DMS 273 (cell line): ENCODE data around the gene BLM.
"Not testable (repeated sequence)": the region's sequence is repeated elsewhere in the genome, so short reads cannot be mapped to it uniquely, and the experiment has no call there.

ENCODE experiments used
- DNase-seq: peaks from one replicate; lab custom pipeline; 2025; ENCODE audit not compliant: unreplicated experiment; lab: John Stamatoyannopoulos, UW

BLM gene

DNA sequence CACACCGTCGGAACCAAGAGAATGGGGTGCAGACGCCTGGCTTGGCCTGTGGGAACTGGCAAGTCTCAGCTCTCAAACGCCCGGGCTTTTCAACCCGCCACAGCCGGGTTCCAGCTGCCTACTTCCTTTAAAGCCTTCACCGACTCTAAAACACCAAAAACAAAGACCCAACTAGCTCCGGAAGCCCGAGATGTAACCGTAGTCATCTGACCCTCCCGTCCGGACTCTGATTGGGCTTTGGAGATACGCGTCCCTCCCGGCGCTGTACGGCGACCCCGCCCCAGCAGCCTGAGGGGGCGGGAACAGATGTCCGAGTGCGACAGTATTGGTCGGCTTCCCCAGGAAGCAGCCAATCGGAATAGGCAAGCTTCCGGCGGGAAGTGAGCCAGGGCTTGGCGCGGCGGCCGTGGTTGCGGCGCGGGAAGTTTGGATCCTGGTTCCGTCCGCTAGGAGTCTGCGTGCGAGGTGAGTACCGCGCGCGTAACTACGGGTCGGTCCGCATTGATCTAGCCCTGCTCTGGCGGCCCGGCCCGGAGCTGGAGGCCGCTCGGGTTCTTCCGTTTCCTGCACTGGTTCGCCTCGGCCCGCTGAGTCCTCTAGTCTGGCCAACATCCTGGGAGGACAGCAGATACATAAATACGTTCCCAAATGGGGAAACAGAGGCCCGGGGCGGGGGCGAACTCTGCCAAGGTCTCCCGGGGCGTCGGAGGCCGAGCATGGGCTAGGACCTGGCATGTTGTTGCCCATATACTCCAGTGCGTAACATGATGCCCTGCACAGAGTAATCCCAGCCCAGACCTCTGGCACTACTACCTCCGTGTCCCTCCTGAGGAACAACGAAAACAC lies at the start of gene BLM:
Gene BLM, plus strand, starts transcription at position 371 of the 846 bp plus-strand sequence. CDS start 30,047 bp downstream, outside the sequence.
- DNase-seq: peak; percentile 97

DNA sequence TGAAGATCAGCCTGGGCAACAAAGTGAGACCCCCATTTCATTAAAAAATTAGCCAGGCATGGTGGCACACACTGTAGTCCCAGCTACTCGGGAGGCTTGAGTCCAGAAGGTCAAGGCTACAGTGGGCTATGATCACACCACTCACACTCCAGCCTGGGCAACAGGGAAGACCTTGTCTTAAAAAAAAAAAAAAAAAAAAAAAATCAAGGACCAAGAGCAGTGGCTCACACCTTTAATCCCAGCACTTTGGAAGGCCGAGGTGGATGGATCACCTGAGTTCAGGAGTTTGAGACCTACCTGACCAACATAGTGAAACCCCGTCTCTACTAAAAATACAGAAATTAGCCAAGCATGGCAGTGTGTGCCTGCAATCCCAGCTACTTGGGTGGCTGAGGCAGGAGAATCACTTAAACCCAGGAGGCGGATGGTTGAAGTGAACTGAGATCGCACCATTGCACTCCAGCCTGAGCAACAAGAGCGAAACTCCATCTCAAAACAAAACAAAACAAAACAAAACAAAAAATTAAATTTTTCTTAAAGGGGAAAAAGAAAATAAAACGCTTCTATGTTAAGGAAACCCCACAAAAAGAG lies 49.3 kb upstream of the BLM start:
- not testable (repeated sequence) for DNase-seq

DNA sequence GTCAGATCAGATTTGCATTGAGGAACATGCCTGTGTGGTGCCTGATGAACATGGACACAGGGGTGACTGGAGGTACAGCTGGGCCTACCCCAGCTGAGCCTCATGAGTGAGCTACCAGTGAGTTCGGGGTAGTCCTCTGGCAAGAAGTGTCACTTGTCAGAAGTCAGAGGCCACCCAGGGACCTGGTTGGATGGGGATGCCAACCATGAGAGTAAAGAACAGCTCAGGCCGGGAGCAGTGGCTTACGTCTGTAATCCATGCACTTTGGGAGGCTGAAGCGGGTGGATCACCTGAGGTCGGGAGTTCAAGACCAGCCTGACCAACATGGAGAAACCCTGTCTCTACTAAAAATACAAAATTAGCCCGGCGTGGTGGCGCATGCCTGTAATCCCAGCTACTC lies 46.5 kb upstream of the BLM start:
- not testable (repeated sequence) for DNase-seq

DNA sequence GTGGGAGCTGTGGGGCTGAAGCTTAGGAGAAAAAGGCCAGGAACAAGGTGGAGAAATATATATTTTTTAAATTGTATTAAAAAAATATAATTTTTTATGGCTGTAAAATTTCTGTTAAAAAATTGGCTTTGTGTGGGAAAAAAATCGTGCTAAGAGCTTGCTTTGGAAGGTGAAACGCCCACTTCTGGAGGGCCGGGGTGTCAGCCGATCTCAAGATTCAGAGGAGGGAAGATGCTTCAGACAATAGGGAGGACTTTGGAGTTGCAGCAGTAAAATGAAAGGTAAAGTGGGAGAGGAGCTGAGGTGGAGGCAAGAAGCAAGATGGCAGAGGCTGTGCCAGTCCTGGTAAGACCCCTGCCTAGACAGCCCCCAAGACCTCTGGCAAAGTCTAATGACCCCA lies 45.9 kb upstream of the BLM start:
- no peak for DNase-seq

DNA sequence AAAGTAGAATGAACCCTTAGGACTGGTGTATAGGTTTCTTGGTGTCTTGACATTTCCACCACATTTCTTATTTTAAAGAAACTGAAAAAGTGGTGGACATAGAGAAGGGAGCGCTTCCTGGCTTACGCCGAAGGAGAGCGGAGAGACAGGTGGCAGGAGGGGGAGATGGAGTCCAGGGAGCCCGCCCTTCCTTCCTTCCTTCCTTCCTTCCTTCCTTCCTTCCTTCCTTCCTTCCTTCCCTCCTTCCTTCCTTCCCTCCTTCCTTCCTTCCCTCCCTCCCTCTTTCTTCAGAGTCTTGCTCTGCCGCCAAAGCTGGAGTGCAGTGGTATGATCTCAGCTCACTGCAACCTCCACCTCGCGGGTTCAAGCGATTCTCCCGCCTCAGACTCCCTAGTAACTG lies 43.8 kb upstream of the BLM start:
- DNase-seq: not testable (repeated sequence)

DNA sequence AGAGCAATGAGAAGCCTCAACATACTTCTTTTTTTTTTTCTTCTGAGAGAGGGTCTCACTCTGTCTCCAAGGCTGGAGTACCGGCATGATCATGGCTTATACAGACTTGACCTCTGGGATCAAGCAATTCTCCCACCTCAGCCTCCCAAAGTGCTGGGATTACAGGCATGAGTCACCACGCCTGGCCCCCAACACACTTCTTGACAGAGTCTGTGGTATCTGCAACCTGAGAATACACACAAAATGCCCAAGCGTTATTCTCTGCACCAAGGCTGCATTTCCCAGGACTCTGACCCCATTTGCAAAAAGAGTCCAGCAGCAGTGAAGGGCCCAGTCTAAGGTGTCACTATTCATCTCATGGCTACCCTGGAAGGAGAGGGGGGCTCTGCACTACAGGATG lies 42.7 kb upstream of the BLM start:
- no peak for DNase-seq

DNA sequence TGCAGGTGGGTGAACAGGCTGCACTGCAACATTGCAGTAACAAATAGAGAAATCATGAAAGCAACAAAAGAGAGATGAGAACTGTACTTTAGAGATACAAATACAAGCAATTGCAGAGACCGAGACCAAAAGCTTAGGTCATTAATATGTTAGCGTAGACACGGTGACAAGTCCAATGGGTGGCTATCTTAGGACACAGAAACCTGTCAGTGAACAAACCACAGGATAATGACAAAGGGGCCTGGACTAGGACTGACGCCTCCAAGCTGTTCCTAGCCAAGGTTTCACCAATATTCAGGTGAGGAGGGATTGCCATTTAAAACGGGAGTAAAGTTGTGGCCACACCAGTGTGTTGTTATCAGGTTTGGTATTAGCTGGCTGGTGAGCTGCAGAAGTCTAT lies 41.7 kb upstream of the BLM start:
- no peak for DNase-seq

DNA sequence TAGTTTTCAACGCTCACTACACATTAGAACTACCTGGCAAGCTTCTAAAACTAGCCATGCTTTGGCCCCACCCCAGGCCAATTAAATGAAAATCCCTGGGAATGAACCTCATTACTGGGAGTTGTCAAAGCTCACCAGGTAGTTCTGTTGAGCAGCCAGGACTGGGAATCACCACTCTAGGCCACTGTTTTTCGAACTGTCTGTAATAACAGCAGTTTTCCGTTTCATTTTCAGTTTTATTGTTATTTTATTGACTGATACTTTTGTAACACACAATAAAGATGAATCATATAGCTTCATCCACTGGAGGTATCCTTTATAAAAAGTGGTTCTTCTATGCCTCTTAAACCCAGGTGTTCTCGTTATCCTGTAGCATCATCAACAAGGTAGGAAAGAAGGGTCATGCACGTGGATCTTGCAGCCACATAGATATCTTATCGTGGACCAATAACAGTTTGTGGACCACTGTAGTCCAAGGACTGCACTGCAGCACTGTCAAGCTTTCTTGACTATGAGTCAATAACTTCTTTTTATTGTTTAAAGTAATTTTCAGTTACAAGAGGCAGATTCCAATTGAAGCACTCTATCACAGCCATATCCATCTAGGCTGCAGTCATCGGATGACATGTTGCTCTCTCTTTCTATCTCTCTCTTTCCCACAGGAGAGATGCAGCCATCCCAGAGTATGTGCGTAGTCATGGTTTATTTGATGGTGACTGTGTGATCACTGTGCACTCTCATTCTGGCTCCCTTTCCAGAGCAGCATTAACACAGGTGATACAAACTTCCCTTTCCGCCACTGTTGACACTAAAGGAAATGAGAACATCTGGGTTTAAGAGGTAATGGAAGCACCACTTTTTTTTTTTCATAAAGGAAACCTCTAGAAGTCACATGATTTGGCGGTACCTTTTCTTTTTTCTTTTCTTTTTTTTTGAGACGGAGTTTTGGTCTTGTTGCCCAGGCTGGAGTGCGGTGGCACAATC lies 39.0 kb upstream of the BLM start:
- DNase-seq: no peak

DNA sequence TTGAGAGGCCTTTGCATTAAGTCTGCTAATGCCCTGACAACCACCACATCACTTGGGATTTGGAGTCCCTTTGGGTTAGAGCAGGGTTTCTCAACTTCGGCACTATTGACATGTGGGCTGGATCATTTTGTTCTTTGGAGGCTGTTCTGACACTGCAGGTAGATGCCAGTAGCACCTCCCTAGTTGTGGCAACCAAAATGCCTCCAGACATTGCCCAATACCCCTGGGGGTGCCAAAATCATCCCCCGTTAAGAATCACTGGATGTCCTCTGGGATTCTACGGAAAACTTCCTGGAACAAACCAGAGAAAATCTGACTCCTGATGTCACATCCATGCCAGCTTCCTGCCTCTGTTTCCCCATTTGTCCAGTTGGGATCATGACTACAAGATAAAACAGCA lies 37.2 kb upstream of the BLM start:
- no peak for DNase-seq

DNA sequence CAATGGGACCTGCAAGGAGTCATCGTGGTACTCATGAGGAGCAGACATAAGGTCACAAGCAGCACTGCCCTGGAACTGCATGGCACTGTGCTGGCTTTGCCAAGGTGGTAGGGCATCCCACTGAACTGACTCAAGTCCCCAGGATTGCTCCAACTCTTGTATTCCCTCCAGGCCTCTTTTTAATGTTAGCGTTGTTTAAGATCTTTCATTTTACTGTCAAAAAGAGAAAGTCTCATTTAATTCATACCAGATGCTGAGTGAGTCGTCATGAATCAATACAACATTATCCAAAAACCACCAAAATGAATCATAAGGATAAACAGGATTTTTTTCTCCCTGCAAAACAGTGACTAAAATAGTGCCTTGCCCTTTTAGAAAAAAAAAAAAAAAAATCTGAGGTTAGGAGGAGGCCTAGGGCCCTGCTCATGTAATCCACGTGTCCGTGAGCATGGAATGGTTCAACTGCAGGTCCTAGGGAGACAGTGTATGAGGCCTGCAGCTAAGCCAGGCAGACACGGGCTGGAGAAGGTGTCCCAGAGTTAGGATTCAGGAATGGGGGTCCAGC lies 36.7 kb upstream of the BLM start:
- DNase-seq: no peak

DNA sequence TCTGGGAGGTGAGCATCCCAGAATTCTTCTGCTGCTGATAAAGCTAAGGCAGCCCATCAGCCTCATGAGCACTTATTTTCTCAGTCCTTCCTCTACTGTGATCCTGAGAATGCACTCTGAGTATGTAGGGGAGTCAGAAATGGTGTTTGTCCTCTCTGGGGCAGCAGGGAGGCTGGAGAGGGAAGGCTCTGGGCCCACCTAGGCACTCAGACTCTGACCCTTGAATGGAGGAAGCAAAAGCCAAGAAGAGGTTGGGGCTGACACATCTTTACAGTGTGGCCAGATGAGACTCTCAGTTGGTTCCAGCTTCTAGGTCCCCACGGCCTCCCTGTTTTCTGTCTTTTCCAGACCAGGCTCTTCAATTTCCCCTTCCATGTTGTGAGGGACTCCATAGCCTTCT lies 36.1 kb upstream of the BLM start:
- DNase-seq: no peak

DNA sequence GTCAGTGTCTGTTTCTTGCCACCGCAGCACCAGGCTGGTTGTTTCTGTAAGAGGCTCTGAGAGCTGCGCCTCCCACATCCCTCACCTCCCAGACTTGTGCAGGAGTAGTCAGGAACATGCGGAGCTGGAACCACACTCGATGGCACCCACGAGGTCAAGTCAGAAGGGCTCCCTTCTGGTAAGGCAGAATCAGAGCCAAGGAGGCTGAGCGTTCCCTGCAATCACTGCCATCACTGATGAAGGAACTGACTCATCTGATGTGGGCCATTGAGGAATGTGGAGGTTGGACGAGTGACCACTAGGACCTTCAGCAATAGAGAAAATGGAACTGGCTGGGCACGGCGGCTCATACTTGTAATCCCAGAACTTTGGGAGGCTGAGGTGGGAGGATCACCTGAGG lies 35.7 kb upstream of the BLM start:
- no peak for DNase-seq

DNA sequence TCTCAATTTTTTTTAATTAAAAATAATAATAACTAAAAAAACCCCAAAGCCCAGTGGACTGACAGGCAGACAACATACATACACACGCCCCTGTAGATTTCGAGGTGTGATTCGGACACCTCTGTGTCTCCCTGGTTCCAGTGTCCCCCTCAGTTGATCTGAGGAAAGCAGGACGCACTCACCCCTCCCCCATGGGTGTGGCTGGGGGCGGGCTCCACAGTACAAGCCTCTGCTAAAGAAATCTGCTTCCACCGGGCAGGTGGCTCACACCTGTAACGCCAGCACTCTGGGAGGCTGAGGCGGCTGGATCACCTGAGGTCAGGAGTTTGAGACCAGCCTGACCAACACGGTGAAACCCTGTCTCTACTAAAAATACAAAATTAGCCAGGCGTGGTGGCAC lies 33.8 kb upstream of the BLM start:
- DNase-seq: no peak

DNA sequence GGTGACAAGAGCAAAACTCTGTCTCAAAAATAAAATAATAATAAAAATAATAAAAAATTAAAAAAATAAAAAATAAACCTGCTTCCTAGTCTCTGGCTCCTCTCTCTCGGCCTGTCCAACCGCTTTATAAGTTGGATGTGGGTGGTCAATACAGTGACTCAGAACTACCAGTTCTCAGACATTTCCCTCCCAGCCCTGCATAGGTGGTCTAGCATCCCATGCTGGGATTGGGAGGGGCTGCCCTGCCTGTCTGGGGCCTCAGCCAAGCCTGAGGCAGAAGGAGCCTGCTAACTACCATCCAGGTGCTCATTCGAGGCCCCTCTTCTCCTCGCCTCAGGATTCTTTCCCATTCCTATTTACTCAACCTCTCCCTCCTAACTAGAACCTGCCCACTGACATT lies 33.3 kb upstream of the BLM start:
- no peak for DNase-seq

DNA sequence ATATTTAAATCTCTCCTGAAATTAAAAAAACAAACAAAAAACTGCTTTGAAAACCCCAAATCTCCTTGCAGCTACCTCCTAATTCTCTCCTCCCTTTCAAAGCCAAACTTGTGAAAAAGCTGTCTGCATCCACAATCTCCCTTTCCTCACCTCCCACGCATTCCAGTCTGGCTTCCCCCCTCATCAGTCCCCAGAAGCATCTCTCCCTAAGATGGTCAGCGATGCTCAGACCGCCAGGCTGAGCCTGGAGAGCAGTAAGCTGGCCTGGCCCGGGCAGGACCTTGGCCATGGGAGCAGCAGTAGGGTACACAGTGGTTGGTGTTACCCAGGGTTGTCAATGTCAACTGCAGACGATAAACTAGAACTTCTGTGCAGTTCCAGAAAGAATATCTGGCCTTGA lies 32.9 kb upstream of the BLM start:
- DNase-seq: no peak

DNA sequence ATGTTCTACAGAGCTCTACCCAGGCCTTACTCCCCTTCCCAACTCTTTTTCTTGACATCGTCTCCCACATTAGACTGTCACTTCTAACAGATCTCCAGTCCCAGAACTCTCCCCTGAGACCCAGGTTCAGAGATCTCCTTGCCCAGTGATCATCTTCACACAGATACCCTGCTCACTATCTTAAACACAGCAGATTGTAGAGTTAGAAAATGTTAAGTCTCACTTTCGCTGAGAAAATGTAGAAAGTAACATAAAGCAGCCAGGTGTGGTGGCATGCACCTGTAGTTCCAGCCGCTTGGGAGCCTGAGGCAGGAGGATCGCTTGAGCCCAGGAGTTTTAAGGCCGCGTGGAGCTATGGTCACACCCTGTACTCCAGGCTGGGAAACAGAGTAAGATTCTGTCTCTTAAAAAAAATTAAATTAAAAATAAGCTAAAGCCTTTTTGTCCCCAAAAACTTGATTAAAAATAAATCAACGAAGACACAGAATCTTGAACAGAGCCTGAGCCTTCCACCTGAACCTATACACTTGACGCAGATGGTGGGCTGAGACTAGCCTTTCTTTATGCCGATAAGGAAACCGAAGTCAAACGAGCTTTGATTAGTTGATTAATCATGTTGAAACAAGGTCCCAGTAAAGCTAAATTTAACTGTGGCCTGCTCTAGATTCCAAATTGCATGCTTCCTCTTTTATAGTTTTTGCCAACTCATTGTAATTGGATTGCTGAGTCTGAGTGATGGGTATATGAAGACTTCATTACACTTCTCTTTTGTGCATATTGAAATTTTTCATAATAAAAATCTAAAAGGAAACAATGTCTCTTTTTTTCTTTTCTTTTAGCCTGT lies 31.3 kb upstream of the BLM start:
- no peak for DNase-seq

DNA sequence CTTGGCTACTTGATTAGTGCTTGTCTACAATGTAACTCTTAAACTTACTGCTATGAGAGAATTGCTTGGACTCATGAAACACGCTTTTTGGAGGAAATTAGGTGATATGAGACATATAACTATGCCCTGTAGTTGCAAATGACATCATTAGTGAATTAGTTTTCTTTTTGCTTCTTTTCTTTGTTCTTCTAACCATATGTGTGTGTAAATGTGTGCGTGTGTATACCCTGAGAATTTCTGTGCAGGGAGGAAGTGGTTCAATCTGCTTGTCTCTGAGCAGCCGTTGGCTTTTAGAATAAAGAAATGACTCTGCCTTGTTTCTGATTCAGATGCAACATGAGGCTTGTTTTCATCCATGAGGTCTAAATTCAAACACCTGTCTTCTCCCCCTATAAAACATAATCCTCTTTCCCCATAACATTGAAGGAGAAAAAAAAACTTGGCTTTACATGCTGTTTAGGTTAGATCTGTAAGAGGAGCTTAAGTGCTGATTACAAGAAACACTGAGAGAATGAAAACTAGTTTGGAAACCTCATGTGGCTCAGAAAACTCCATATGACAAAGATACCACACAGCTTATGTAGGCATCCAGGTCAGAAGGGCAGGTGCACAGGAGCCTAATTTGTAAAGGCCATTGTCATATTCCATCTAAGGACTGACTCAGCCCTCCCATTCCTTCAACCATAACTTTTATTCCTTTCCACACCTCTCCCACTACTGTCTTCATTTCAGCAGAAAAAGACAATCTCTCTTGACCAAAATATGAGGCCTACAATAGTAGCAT lies 30.5 kb upstream of the BLM start:
- DNase-seq: no peak

DNA sequence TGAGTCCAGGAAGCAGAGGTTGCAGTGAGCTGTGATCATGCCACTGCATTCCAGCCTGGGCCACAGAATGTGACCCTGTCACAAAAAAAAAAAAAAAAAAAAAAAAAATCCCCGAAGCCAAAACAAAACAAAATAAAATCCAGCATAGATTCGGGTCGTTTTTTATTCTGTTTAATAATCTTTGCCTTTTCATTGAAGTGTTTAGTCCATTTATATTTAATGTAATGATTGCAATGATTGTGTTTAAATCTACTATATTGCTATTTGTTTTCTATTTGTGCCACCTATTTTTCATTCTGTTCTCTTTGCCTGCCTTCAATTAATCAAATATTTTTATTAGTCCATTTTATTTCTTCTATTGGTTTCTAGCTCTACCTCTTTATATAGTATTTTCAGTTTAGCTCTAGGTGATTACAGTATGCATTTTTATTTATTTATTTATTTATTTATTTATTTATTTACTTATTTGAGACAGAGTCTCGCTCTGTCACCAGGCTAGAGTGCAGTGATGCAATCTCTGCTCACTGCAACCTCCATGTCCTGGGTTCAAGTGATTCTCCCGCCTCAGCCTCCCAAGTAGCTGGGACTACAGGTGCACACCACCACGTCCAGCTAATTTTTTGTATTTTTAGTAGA lies 27.7 kb upstream of the BLM start:
- DNase-seq: not testable (repeated sequence)

DNA sequence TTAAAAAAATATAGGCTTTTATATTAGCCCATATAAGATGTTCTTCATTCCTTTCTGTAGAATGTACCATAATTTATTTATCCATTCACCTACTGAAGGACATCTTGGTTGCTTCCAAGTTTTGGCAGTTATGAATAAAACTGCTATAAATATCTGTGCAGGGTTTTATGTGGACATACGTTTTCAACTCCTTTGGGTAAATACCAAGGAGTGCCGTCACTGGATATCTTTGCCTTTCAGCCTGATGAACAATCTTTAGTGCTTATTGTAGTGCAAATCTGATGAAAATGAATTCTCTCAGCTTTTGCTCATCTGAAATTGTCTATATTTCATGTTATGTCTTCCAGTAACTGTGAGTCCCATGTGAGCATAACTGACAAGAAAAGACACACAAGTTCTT lies 26.6 kb upstream of the BLM start:
- no peak for DNase-seq
